Psoas muscle (tissue), 8 donors: ENCODE measurements around the gene HMGXB3. TPM values are rescaled to one million over a fixed set of nuclear protein-coding genes. Genes with fewer than 3 reads are reported as not detected.
A peak's percentile ranks its signal among the peaks of the same experiment; 100 is the strongest.

ENCODE experiments used
- ATAC-seq, 4 donors: fragments of 200-7000 bp; cut with Tn5 transposase; one replicate each; pipeline ENCODE4 v1.9.1; 2020; ENCODE audit warnings: moderate library complexity in 3 of 4, mild to moderate bottlenecking in 2 of 4
- DNase-seq, 2 donors: peaks; one replicate each; pipeline ENCODE4 v3.0.0-alpha.2; 2020
- H3K27ac ChIP-seq: fragments of 200-600 bp; one replicate; pipeline ENCODE4 v1.8.0; 2022
- H3K27me3 ChIP-seq, 3 donors: fragments of 200-600 bp in 1 of 3; one replicate each; pipeline versions ENCODE4 v1.6.1 to v1.8.0; 2013 to 2022; ENCODE audit warnings: low read length in 2 of 3, mild to moderate bottlenecking in 2 of 3, moderate library complexity in 1 of 3; ENCODE audit not compliant: insufficient read depth in 3 of 3
- H3K36me3 ChIP-seq, 2 donors: fragments of 200-600 bp in 1 of 2; one replicate each; pipeline versions ENCODE4 v1.6.1 to v1.8.0; 2013 to 2022; ENCODE audit warnings: low read depth in 1 of 2, mild to moderate bottlenecking in 1 of 2, moderate library complexity in 1 of 2; ENCODE audit not compliant: insufficient read depth in 1 of 2
- H3K4me1 ChIP-seq: fragments of 200-600 bp; one replicate; pipeline ENCODE4 v1.8.0; 2022
- H3K4me3 ChIP-seq: fragments of 200-600 bp; one replicate; pipeline ENCODE4 v1.8.0; 2022; ENCODE audit warnings: mild to moderate bottlenecking
- H3K9me3 ChIP-seq: fragments of 200-600 bp; one replicate; pipeline ENCODE4 v1.8.0; 2022
- CTCF ChIP-seq: fragments of 200-600 bp; IDR thresholded peaks from one replicate; pipeline ENCODE4 v1.8.0; 2022; ENCODE audit warnings: antibody characterized with exemption
- WGBS, 3 donors: extraction: QIAGEN DNeasy Blood & Tissue Kit; methylation state at CpG; one replicate each; pipeline versions ENCODE4 v1.1.6 to v1.1.7; 2013; 5-methylcytosine and 5-hydroxymethylcytosine counted together
- intact Hi-C, 2 donors: fragments of 100-400 bp; cut with DNase I; formaldehyde crosslinking; loops; one replicate each; pipeline versions ENCODE4 v1.11.0 to v1.14.2; 2022
- polyA plus RNA-seq, 3 donors: library from polyadenylated mRNA; stranded (reverse); fragments of 200-250 nt; gene quantifications; one replicate each; pipeline ENCODE4 v1.2.3, GENCODE V29; 2013
- total RNA-seq, 4 donors: library from RNA; stranded (reverse); fragmentation: NEBNext Ultra II Directional in 2 of 4; extraction: Animal tissue kit (Norgen Biotek cat#: 25700) in 2 of 4; gene quantifications; one replicate each; pipeline versions ENCODE4 v1.2.1 to v1.2.4, GENCODE V29; 2021 to 2023
- donor health status: healthy with polysubstance abuse.
- donor health status: DM: no; HTN: no; CAD: no; lungs with moderate emphysema.
- donor health status: Bipolar disorder and iron deficiency.
- donor health status: healthy.
- donor health status: DM: yes; HTN: yes; CAD: no.
- donor health status: DM: no; HTN: no; CAD: no.
- donor health status: DM: no; HTN: no; CAD: no.
- donor health status: DM: yes; HTN: yes; CAD: no.

HMGXB3 gene
- total and polyA plus RNA-seq, 7 donors, result 8.6 to 23.2 (median 15.4) TPM

- H3K27ac ChIP-seq, result no peak overlapping the region
- peaks cover 12% of the 10 kb centered on the region for H3K4me1 ChIP-seq
- H3K27me3 ChIP-seq, result no peaks in the 10 kb centered on the region
- TF ChIP-seq CTCF, result no peak
- H3K4me3 ChIP-seq, result no peak overlapping the region
- H3K36me3 ChIP-seq, result peaks cover 10 to 82% of the 10 kb centered on the region in 2 donors
- DNase-seq (no peak), ATAC-seq (no peak)
- intact Hi-C loops, result no loop called here
- H3K9me3 ChIP-seq, result no peaks in the 10 kb centered on the region
Measured at GRCh38 chr5:150007050-150007449, 6.5 kb downstream of the HMGXB3 start.

GRCh38 chr5:150009671-150010387 lies 9.3 kb downstream of the HMGXB3 start:
- H3K27ac ChIP-seq, result peak overlapping the region; percentile 31

GRCh38 chr5:150013931-150014330 lies 13.4 kb downstream of the HMGXB3 start:
- peaks cover 20 to 94% of the 10 kb centered on the region in 2 donors for H3K36me3 ChIP-seq
- 96 to 97% (median 96%) methylated on average over 4 of the region's 4 CpGs for WGBS, 3 donors

More at GRCh38 chr5:150009671-150010387, 9.3 kb downstream of the HMGXB3 start:
- Histone ChIP-seq H3K4me3 (no peak overlapping the region), H3K4me1 (no peaks in the 10 kb centered on the region), H3K9me3 (no peaks in the 10 kb centered on the region), H3K36me3 (peaks cover 18 to 99% of the 10 kb centered on the region in 2 donors), H3K27me3 (no peaks in the 10 kb centered on the region)
- ATAC-seq (peak; percentile 37 to 85 (median 71)), DNase-seq (no peak)
- no peak for TF ChIP-seq CTCF
- 60 to 71% (median 67%) methylated on average over 6 of the region's 6 CpGs for whole genome bisulfite sequencing, 3 donors
- intact Hi-C loops, result no loop called here

GRCh38 chr5:150014456-150014855 lies 13.9 kb downstream of the HMGXB3 start:
- Histone ChIP-seq H3K4me3 (no peak overlapping the region), H3K27me3 (no peaks in the 10 kb centered on the region), H3K36me3 (peaks cover 20 to 94% of the 10 kb centered on the region in 2 donors), H3K27ac (no peak overlapping the region), H3K4me1 (no peaks in the 10 kb centered on the region), H3K9me3 (no peaks in the 10 kb centered on the region)
- DNase-seq (no peak), ATAC-seq (no peak)
- intact Hi-C loops, result no loop called here
- no peak for TF ChIP-seq CTCF
- 97 to 99% (median 98%) methylated on average over 3 of the region's 3 CpGs for WGBS, 3 donors

More at GRCh38 chr5:150013931-150014330, 13.4 kb downstream of the HMGXB3 start:
- TF ChIP-seq CTCF, result no peak
- Histone ChIP-seq H3K27me3 (no peaks in the 10 kb centered on the region), H3K4me1 (no peaks in the 10 kb centered on the region), H3K9me3 (no peaks in the 10 kb centered on the region), H3K27ac (no peak overlapping the region), H3K4me3 (no peak overlapping the region)
- intact Hi-C loops, result no loop called here
- no peak for ATAC-seq
- no peak for DNase-seq

GRCh38 chr5:150015415-150015814 lies 14.9 kb downstream of the HMGXB3 start:
- WGBS, 3 donors, result 95 to 99% (median 97%) methylated on average over 3 of the region's 3 CpGs

More at GRCh38 chr5:150015415-150015814, 14.9 kb downstream of the HMGXB3 start:
- DNase-seq (no peak), ATAC-seq (no peak)
- no peak overlapping the region for H3K4me3 ChIP-seq
- H3K4me1 ChIP-seq, result peaks cover 4% of the 10 kb centered on the region
- H3K9me3 ChIP-seq, result no peaks in the 10 kb centered on the region
- H3K27me3 ChIP-seq, result no peaks in the 10 kb centered on the region
- intact Hi-C loops, result no loop called here
- H3K27ac ChIP-seq, result no peak overlapping the region
- no peak for TF ChIP-seq CTCF
- H3K36me3 ChIP-seq, result peaks cover 26 to 94% of the 10 kb centered on the region in 2 donors
